WTC11 (cell line): ENCODE data around the gene LPP. TPM values are rescaled to one million over a fixed set of nuclear protein-coding genes. Genes with fewer than 3 reads are reported as not detected.

Experiments
- ATAC-seq: fragments of 200-7000 bp; cut with Tn5 transposase; 2 replicates; pipeline ENCODE4 v1.10.0; 2021; ENCODE audit warnings: mild to moderate bottlenecking, moderate library complexity
- CTCF ChIA-PET: fragments of 300-600 bp; sonication (Branson Sonifier 250); formaldehyde crosslinking; loops from one replicate; lab custom pipeline; 2021; ENCODE audit warnings: antibody characterized with exemption; lab: Charles Lee
- POLR2A ChIA-PET: fragments of 350-600 bp; sonication (Branson Sonifier 250); formaldehyde crosslinking; loops from one replicate; lab custom pipeline; 2021; ENCODE audit warnings: antibody characterized with exemption; lab: Charles Lee
- DNase-seq: peaks from one replicate; pipeline ENCODE4 v3.0.0; 2021; ENCODE audit warnings: low spot score
- H3K27ac Mint-ChIP-seq: 2 replicates; pipeline ENCODE4 v1.8.0; 2021; ENCODE audit warnings: mixed read lengths
- H3K27me3 Mint-ChIP-seq: 2 replicates; pipeline ENCODE4 v1.8.0; 2021; ENCODE audit warnings: low read depth, mild to moderate bottlenecking, moderate library complexity, mixed read lengths
- H3K36me3 Mint-ChIP-seq: 2 replicates; pipeline ENCODE4 v1.8.0; 2021; ENCODE audit warnings: mixed read lengths
- H3K4me1 Mint-ChIP-seq: 2 replicates; pipeline ENCODE4 v1.8.0; 2022; ENCODE audit warnings: mixed read lengths
- H3K4me3 Mint-ChIP-seq: 2 replicates; pipeline ENCODE4 v1.8.0; 2021; ENCODE audit warnings: mild to moderate bottlenecking, moderate library complexity, mixed read lengths
- H3K9me3 Mint-ChIP-seq: 2 replicates; pipeline ENCODE4 v1.8.0; 2021; ENCODE audit warnings: mixed read lengths
- GRHL2 ChIP-seq: fragments of 250-450 bp; sonication (Bioruptor Pico); IDR thresholded peaks from 2 replicates; pipeline ENCODE4 v1.8.0; 2022; ENCODE audit warnings: mild to moderate bottlenecking, moderate library complexity; ENCODE audit not compliant: insufficient replicate concordance, severe bottlenecking
- HMGA2 ChIP-seq: fragments of 250-450 bp; sonication (Bioruptor Pico); IDR thresholded peaks from 2 replicates; pipeline ENCODE4 v1.4.0; 2021; ENCODE audit warnings: mild to moderate bottlenecking, moderate library complexity
- JAZF1 ChIP-seq: fragments of 250-450 bp; sonication (Bioruptor Pico); IDR thresholded peaks from 2 replicates; pipeline ENCODE4 v1.9.0; 2021; ENCODE audit warnings: moderate library complexity, mild to moderate bottlenecking, inconsistent platforms
- OVOL2 ChIP-seq: fragments of 250-450 bp; sonication (Bioruptor Pico); IDR thresholded peaks from 2 replicates; pipeline ENCODE4 v1.9.0; 2021; ENCODE audit warnings: mild to moderate bottlenecking, borderline replicate concordance
- PRRX2 ChIP-seq: fragments of 250-450 bp; sonication (Bioruptor Pico); IDR thresholded peaks from 2 replicates; pipeline ENCODE4 v1.8.0; 2021; ENCODE audit warnings: mild to moderate bottlenecking
- ZNF121 ChIP-seq: sonication (generic); formaldehyde crosslinking; IDR thresholded peaks from 2 replicates; pipeline ENCODE4 v1.8.0; 2023; ENCODE audit warnings: missing genetic modification reagents
- ZNF138 ChIP-seq: sonication (generic); formaldehyde crosslinking; conservative IDR thresholded peaks from 2 replicates; pipeline ENCODE4 v1.8.1; 2022; ENCODE audit warnings: mild to moderate bottlenecking, moderate library complexity, missing genetic modification reagents
- ZNF317 ChIP-seq: sonication (generic); formaldehyde crosslinking; IDR thresholded peaks from 2 replicates; pipeline ENCODE4 v1.8.1; 2023; ENCODE audit warnings: low read depth, mild to moderate bottlenecking, moderate library complexity, missing genetic modification reagents, borderline replicate concordance
- total RNA-seq: library from RNA; stranded (reverse); gene quantifications from 3 replicates; pipeline ENCODE4 v1.2.3, GENCODE V29; 2021
- TF ChIP-seq, protein P1 (sequence below): sonication (generic); formaldehyde crosslinking; IDR thresholded peaks from 2 replicates; pipeline ENCODE4 v1.8.1; 2022; ENCODE audit warnings: mild to moderate bottlenecking, missing genetic modification reagents, moderate library complexity, borderline replicate concordance
- TF ChIP-seq, protein P2 (sequence below): sonication (generic); formaldehyde crosslinking; IDR thresholded peaks from 2 replicates; pipeline ENCODE4 v1.8.0; 2023; ENCODE audit warnings: missing genetic modification reagents
- TF ChIP-seq, protein P3 (sequence below): sonication (generic); formaldehyde crosslinking; IDR thresholded peaks from 2 replicates; pipeline ENCODE4 v1.8.1; 2022; ENCODE audit warnings: low read depth, mild to moderate bottlenecking, moderate library complexity, missing genetic modification reagents, borderline replicate concordance
- TF ChIP-seq, protein P4 (sequence below): fragments of 250-450 bp; sonication (Bioruptor Pico); IDR thresholded peaks from 2 replicates; pipeline ENCODE4 v1.8.0; 2021; ENCODE audit warnings: mild to moderate bottlenecking
- TF ChIP-seq, protein P5 (sequence below): sonication (generic); formaldehyde crosslinking; IDR thresholded peaks from 2 replicates; pipeline ENCODE4 v1.8.0; 2022; ENCODE audit warnings: mild to moderate bottlenecking, missing genetic modification reagents
- TF ChIP-seq, protein P6 (sequence below): sonication (generic); formaldehyde crosslinking; IDR thresholded peaks from 2 replicates; pipeline ENCODE4 v1.8.0; 2022; ENCODE audit warnings: mild to moderate bottlenecking, missing genetic modification reagents
- TF ChIP-seq, protein P7 (sequence below): sonication (generic); formaldehyde crosslinking; IDR thresholded peaks from 2 replicates; pipeline ENCODE4 v1.8.1; 2023; ENCODE audit warnings: mild to moderate bottlenecking, missing genetic modification reagents, borderline replicate concordance

LPP gene
- total RNA-seq, 1 experiment from 2014 or later = 49.6 TPM

DNA sequence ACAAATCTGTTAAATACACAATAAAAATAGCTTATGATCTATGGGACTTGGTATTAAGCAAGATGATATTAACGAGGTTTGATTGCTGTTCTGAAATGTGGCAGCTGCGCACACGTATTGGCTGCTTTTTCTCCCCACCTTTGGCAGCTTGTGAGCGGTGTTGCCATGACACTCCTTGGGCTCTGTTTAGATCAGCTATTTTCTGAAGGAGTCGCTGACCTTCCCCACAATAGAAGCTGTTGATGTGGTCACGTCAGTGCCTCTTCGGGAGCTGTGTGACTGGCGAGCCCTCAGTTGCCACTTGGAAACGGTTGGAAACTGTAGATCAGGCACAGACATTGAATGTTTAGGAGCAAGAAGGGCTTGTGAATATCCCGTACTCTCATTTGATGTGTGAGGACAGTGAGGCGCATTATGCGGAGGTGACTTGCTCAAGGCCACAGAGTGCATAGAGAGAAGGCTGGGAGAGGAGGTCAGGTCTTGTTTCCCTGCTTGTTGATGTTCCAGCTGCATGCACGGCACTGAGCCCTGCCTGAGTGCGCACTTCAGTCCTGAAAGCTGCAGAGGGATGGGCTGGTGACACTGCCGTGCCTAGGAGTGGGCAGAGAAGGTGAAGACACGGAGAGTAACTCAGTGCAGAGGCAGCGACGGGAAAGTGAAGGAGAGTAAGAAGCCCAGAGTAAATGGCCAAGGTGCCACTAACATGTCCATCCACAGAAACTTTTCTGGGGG is 198.4 kb downstream of the LPP start:
- Mint-ChIP-seq H3K27ac (peak overlapping the region; percentile 10; the same call in 1 of the 2 replicates), H3K4me1 (peaks cover 13% of the 10 kb centered on the region), H3K36me3 (no peaks in the 10 kb centered on the region), H3K9me3 (no peaks in the 10 kb centered on the region), H3K4me3 (no peak overlapping the region), H3K27me3 (no peaks in the 10 kb centered on the region)
- CTCF ChIA-PET = interaction anchor here (0.8 kb wide), 1 partner anchor 16 kb away, joined by 3 read pairs; no protein-coding TSS in a partner anchor
- TF ChIP-seq, protein P1, sequence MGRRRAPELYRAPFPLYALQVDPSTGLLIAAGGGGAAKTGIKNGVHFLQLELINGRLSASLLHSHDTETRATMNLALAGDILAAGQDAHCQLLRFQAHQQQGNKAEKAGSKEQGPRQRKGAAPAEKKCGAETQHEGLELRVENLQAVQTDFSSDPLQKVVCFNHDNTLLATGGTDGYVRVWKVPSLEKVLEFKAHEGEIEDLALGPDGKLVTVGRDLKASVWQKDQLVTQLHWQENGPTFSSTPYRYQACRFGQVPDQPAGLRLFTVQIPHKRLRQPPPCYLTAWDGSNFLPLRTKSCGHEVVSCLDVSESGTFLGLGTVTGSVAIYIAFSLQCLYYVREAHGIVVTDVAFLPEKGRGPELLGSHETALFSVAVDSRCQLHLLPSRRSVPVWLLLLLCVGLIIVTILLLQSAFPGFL (CRISPR knock-in tag) = no peak
- TF ChIP-seq PRRX2 (CRISPR knock-in tag) = no peak
- TF ChIP-seq OVOL2 = no peak
- TF ChIP-seq, protein P2, sequence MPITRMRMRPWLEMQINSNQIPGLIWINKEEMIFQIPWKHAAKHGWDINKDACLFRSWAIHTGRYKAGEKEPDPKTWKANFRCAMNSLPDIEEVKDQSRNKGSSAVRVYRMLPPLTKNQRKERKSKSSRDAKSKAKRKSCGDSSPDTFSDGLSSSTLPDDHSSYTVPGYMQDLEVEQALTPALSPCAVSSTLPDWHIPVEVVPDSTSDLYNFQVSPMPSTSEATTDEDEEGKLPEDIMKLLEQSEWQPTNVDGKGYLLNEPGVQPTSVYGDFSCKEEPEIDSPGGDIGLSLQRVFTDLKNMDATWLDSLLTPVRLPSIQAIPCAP (CRISPR knock-in tag) = no peak
- TF ChIP-seq, protein P3, sequence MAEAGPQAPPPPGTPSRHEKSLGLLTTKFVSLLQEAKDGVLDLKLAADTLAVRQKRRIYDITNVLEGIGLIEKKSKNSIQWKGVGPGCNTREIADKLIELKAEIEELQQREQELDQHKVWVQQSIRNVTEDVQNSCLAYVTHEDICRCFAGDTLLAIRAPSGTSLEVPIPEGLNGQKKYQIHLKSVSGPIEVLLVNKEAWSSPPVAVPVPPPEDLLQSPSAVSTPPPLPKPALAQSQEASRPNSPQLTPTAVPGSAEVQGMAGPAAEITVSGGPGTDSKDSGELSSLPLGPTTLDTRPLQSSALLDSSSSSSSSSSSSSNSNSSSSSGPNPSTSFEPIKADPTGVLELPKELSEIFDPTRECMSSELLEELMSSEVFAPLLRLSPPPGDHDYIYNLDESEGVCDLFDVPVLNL (CRISPR knock-in tag) = no peak
- TF ChIP-seq GRHL2 (CRISPR knock-in tag) = no peak
- no peak for TF ChIP-seq ZNF317 (CRISPR knock-in tag)
- no peak for TF ChIP-seq ZNF138 (CRISPR knock-in tag)
- TF ChIP-seq, protein P4, sequence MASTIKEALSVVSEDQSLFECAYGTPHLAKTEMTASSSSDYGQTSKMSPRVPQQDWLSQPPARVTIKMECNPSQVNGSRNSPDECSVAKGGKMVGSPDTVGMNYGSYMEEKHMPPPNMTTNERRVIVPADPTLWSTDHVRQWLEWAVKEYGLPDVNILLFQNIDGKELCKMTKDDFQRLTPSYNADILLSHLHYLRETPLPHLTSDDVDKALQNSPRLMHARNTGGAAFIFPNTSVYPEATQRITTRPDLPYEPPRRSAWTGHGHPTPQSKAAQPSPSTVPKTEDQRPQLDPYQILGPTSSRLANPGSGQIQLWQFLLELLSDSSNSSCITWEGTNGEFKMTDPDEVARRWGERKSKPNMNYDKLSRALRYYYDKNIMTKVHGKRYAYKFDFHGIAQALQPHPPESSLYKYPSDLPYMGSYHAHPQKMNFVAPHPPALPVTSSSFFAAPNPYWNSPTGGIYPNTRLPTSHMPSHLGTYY (CRISPR knock-in tag) = no peak
- TF ChIP-seq, protein P5, sequence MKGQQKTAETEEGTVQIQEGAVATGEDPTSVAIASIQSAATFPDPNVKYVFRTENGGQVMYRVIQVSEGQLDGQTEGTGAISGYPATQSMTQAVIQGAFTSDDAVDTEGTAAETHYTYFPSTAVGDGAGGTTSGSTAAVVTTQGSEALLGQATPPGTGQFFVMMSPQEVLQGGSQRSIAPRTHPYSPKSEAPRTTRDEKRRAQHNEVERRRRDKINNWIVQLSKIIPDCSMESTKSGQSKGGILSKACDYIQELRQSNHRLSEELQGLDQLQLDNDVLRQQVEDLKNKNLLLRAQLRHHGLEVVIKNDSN (CRISPR knock-in tag) = no peak
- TF ChIP-seq, protein P6, sequence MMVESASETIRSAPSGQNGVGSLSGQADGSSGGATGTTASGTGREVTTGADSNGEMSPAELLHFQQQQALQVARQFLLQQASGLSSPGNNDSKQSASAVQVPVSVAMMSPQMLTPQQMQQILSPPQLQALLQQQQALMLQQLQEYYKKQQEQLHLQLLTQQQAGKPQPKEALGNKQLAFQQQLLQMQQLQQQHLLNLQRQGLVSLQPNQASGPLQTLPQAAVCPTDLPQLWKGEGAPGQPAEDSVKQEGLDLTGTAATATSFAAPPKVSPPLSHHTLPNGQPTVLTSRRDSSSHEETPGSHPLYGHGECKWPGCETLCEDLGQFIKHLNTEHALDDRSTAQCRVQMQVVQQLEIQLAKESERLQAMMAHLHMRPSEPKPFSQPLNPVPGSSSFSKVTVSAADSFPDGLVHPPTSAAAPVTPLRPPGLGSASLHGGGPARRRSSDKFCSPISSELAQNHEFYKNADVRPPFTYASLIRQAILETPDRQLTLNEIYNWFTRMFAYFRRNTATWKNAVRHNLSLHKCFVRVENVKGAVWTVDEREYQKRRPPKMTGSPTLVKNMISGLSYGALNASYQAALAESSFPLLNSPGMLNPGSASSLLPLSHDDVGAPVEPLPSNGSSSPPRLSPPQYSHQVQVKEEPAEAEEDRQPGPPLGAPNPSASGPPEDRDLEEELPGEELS (CRISPR knock-in tag) = no peak
- TF ChIP-seq ZNF121 = no peak
- TF ChIP-seq, protein P7, sequence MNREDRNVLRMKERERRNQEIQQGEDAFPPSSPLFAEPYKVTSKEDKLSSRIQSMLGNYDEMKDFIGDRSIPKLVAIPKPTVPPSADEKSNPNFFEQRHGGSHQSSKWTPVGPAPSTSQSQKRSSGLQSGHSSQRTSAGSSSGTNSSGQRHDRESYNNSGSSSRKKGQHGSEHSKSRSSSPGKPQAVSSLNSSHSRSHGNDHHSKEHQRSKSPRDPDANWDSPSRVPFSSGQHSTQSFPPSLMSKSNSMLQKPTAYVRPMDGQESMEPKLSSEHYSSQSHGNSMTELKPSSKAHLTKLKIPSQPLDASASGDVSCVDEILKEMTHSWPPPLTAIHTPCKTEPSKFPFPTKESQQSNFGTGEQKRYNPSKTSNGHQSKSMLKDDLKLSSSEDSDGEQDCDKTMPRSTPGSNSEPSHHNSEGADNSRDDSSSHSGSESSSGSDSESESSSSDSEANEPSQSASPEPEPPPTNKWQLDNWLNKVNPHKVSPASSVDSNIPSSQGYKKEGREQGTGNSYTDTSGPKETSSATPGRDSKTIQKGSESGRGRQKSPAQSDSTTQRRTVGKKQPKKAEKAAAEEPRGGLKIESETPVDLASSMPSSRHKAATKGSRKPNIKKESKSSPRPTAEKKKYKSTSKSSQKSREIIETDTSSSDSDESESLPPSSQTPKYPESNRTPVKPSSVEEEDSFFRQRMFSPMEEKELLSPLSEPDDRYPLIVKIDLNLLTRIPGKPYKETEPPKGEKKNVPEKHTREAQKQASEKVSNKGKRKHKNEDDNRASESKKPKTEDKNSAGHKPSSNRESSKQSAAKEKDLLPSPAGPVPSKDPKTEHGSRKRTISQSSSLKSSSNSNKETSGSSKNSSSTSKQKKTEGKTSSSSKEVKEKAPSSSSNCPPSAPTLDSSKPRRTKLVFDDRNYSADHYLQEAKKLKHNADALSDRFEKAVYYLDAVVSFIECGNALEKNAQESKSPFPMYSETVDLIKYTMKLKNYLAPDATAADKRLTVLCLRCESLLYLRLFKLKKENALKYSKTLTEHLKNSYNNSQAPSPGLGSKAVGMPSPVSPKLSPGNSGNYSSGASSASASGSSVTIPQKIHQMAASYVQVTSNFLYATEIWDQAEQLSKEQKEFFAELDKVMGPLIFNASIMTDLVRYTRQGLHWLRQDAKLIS (CRISPR knock-in tag) = no peak
- TF ChIP-seq JAZF1 = no peak
- TF ChIP-seq HMGA2 (CRISPR knock-in tag) = no peak
- ATAC-seq (no peak; the same call in 1 of the 2 replicates), DNase-seq (no peak)
- POLR2A ChIA-PET = no interaction called here
